Endodermal cell (in vitro differentiated cells): ENCODE measurements around the gene DLGAP3. TPM values are rescaled to one million over a fixed set of nuclear protein-coding genes. Genes with fewer than 3 reads are reported as not detected.
"Not testable (repeated sequence)": the region's sequence is repeated elsewhere in the genome, so short reads cannot be mapped to it uniquely, and the experiment has no call there.

Experiments used
- DNase-seq: peaks from one replicate; pipeline ENCODE4 v3.0.0-alpha.2; 2017
- H3K27ac ChIP-seq: 2 replicates; pipeline ENCODE4 v1.5.1; 2013; ENCODE audit warnings: mild to moderate bottlenecking, low read depth, low read length, moderate library complexity
- H3K27me3 ChIP-seq: 2 replicates; pipeline ENCODE4 v1.6.1; 2013; ENCODE audit warnings: mild to moderate bottlenecking, low read length, moderate library complexity; ENCODE audit not compliant: insufficient read depth, control insufficient read depth, poor library complexity, severe bottlenecking
- H3K36me3 ChIP-seq: 2 replicates; pipeline ENCODE4 v1.7.0; 2013; ENCODE audit warnings: mild to moderate bottlenecking, low read length, moderate library complexity; ENCODE audit not compliant: control insufficient read depth, insufficient read depth
- H3K4me1 ChIP-seq: one replicate; pipeline ENCODE4 v1.7.0; 2013; ENCODE audit warnings: low read length; ENCODE audit not compliant: control insufficient read depth, insufficient read depth
- H3K4me3 ChIP-seq: 2 replicates; pipeline ENCODE4 v1.5.1; 2013; ENCODE audit warnings: mild to moderate bottlenecking, low read length, moderate library complexity
- H3K9ac ChIP-seq: 2 replicates; pipeline ENCODE4 v1.6.1; 2013; ENCODE audit warnings: mild to moderate bottlenecking, low read length, moderate library complexity; ENCODE audit not compliant: poor library complexity, severe bottlenecking; ENCODE audit errors: extremely low read depth
- H3K9me3 ChIP-seq: 2 replicates; pipeline ENCODE4 v1.6.1; 2013; ENCODE audit warnings: mild to moderate bottlenecking, low read length, moderate library complexity; ENCODE audit not compliant: control insufficient read depth
- H3K27ac Mint-ChIP-seq: 2 replicates; pipeline ENCODE4 v1.8.0; 2020; ENCODE audit warnings: mixed read lengths
- H3K27me3 Mint-ChIP-seq: 2 replicates; pipeline ENCODE4 v1.8.0; 2021; ENCODE audit warnings: mild to moderate bottlenecking, mixed read lengths; ENCODE audit not compliant: insufficient read depth
- H3K36me3 Mint-ChIP-seq: 2 replicates; pipeline ENCODE4 v1.8.0; 2020; ENCODE audit warnings: low read depth, mixed read lengths
- H3K4me1 Mint-ChIP-seq: 2 replicates; pipeline ENCODE4 v1.8.0; 2020; ENCODE audit warnings: mixed read lengths
- H3K4me3 Mint-ChIP-seq: 2 replicates; pipeline ENCODE4 v1.8.0; 2020; ENCODE audit warnings: mild to moderate bottlenecking, moderate library complexity, mixed read lengths
- H3K9me3 Mint-ChIP-seq: 2 replicates; pipeline ENCODE4 v1.8.0; 2020; ENCODE audit warnings: mild to moderate bottlenecking, mixed read lengths
- WGBS, 2 experiments: methylation state at CpG; one replicate each; pipeline versions ENCODE4 v1.1.5 to v1.1.7; 2013; ENCODE audit warnings: missing lambda C conversion rate in 2 of 2, mixed read lengths in 1 of 2; ENCODE audit not compliant: insufficient coverage in 1 of 2, insufficient read length in 1 of 2; 5-methylcytosine and 5-hydroxymethylcytosine counted together
- total RNA-seq, 2 donors: library from RNA; stranded (reverse); fragmentation: NEBNext Ultra II Directional in 1 of 2; extraction: Animal tissue kit (Norgen Biotek cat#: 25700) in 1 of 2; gene quantifications; 2 replicates in 1 of 2; 3 replicates in 1 of 2; pipeline ENCODE4 v1.2.1, GENCODE V29; 2021
- TF ChIP-seq, protein P1 (sequence below): fragments of 200-600 bp; sonication (generic); conservative IDR thresholded peaks from 2 replicates; pipeline ENCODE4 v1.5.0; 2021; ENCODE audit warnings: antibody characterized with exemption, mild to moderate bottlenecking

DLGAP3 gene
- total RNA-seq, 2 donors from 2014 or later = 4.4 to 4.6 TPM

DNA sequence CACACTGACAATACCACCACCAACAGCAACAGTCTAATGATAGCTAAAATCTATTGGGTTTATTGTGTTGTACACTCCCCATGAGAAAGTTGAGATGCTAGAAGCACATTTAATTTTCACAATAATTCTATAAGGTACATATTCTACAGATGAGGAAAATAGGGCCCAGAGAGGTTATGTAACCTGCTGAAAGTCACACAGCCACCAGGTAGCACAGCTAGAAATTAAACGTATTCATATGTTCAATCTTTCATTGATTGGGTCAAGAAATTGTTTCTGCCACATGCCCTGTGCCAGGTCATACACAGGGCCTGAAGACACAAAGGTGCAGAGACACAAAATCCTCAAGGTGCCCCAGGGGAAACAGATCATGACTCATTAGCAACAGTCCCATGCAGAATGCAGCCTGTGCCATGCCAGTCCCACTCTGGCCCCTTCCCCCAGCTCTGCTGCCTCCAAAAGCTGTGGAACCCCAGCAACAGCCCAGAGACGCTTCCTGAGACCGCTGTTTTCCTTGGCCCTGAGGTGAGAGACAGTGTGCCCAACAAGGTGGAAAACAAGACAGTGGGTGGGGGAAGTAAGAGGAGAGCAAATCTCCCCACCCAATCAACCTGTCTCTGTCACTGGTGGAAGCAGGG, 104.5 kb downstream of the DLGAP3 start:
- TF ChIP-seq, protein P1, sequence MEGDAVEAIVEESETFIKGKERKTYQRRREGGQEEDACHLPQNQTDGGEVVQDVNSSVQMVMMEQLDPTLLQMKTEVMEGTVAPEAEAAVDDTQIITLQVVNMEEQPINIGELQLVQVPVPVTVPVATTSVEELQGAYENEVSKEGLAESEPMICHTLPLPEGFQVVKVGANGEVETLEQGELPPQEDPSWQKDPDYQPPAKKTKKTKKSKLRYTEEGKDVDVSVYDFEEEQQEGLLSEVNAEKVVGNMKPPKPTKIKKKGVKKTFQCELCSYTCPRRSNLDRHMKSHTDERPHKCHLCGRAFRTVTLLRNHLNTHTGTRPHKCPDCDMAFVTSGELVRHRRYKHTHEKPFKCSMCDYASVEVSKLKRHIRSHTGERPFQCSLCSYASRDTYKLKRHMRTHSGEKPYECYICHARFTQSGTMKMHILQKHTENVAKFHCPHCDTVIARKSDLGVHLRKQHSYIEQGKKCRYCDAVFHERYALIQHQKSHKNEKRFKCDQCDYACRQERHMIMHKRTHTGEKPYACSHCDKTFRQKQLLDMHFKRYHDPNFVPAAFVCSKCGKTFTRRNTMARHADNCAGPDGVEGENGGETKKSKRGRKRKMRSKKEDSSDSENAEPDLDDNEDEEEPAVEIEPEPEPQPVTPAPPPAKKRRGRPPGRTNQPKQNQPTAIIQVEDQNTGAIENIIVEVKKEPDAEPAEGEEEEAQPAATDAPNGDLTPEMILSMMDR = no peak
- Histone ChIP-seq H3K27ac (no peak overlapping the region), H3K9ac (no peak overlapping the region), H3K27me3 (no peaks in the 10 kb centered on the region), H3K4me3 (no peak overlapping the region), H3K9me3 (peaks cover 7% of the 10 kb centered on the region), H3K36me3 (no peaks in the 10 kb centered on the region), H3K4me1 (peaks cover 15% of the 10 kb centered on the region)
- Mint-ChIP-seq H3K27me3 (no peaks in the 10 kb centered on the region), H3K4me3 (no peak overlapping the region), H3K27ac (no peak overlapping the region), H3K4me1 (peaks cover 26% of the 10 kb centered on the region), H3K36me3 (no peaks in the 10 kb centered on the region), H3K9me3 (no peaks in the 10 kb centered on the region)
- WGBS, 2 experiments = 86 to 91% methylated on average over 3 of the region's 3 CpGs
- DNase-seq = peak; percentile 42

DNA sequence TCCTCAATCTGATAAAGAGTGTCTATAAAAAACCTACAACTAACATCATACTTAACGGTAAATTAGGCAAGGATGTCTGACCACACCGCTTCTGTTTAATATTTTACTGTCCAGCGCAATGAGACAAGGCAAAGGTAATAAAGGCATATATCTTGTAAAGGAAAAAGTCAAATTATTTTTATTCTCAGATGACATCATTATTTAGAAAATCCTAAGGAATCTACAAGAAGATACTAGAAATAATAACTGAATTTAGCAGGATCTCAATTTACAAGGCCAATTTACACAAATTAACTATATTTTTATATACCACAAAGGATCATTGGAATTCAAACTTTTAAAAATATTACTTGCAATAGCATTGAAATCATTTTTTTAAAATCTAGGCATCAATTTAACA, 107.2 kb downstream of the DLGAP3 start:
- Histone ChIP-seq H3K27ac (no peak overlapping the region), H3K9me3 (peaks cover 7% of the 10 kb centered on the region), H3K9ac (no peak overlapping the region), H3K27me3 (no peaks in the 10 kb centered on the region), H3K4me1 (peaks cover 13% of the 10 kb centered on the region), H3K36me3 (no peaks in the 10 kb centered on the region), H3K4me3 (no peak overlapping the region)
- TF ChIP-seq, protein P1 = no peak
- Mint-ChIP-seq H3K27me3 (no peaks in the 10 kb centered on the region), H3K9me3 (no peaks in the 10 kb centered on the region), H3K27ac (no peak overlapping the region), H3K4me3 (no peak overlapping the region), H3K4me1 (peaks cover 18% of the 10 kb centered on the region), H3K36me3 (no peaks in the 10 kb centered on the region)
- WGBS, 2 experiments = 92% methylated on average over 3 of the region's 3 CpGs; no CpG with 5 or more reads in 1 of the 2 experiments
- no peak for DNase-seq

DNA sequence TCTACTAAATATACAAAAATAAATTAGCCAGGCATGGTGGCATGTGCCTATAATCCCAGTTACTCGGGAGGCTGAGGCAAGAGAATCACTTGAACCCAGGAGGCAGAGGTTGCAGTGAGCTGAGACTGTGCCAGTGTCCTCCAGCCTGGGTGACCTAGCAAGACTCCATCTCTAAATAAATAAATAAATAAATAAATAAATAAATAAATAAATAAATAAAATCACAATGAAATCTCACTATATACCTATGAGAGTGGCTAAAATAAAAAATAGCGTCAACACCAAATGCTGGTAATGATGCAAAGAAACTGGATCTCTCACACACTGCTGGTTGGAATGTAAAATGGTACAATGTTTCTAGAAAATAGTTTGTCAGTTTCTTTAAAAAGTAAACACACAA, 110.6 kb downstream of the DLGAP3 start:
- H3K9ac ChIP-seq, H3K4me3 ChIP-seq, H3K27me3 ChIP-seq, H3K36me3 Mint-ChIP-seq, H3K4me3 Mint-ChIP-seq, H3K36me3 ChIP-seq, H3K27ac ChIP-seq, H3K4me1 ChIP-seq, H3K9me3 ChIP-seq, DNase-seq, H3K27me3 Mint-ChIP-seq, H3K27ac Mint-ChIP-seq, H3K9me3 Mint-ChIP-seq, H3K4me1 Mint-ChIP-seq: not testable (repeated sequence)
- WGBS, 2 experiments = 67 to 95% methylated on average over 1 to 2 of the region's 2 CpGs

DNA sequence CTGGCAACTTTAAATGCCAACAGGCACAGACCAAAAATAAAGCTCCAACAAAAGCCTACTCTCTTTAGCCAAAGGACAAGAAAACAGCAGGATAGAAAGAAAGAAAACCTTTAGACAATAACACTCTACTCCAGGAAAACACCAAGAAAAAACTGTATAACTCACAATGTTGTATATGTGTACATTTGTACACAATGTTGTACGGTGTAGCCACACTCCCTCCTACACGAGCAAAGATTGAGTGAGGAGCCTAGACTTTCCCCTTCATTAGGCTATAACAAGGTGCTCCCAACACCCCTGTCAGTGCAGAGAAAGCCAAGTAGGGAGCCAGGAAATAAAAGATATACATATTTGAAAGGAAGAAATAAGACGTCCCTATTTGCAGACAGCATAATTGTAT, 112.7 kb downstream of the DLGAP3 start:
- Mint-ChIP-seq H3K4me1 (no peaks in the 10 kb centered on the region), H3K36me3 (no peaks in the 10 kb centered on the region), H3K9me3 (no peaks in the 10 kb centered on the region), H3K27ac (no peak overlapping the region), H3K27me3 (peaks cover 2% of the 10 kb centered on the region), H3K4me3 (no peak overlapping the region)
- no peak for DNase-seq
- H3K36me3 ChIP-seq = no peaks in the 10 kb centered on the region
- no peak overlapping the region for H3K27ac ChIP-seq
- no peaks in the 10 kb centered on the region for H3K9me3 ChIP-seq
- TF ChIP-seq, protein P1 = no peak
- H3K9ac ChIP-seq = no peak overlapping the region
- H3K27me3 ChIP-seq = no peaks in the 10 kb centered on the region
- no peak overlapping the region for H3K4me3 ChIP-seq
- 83 to 97% methylated on average over 1 to 2 of the region's 3 CpGs for WGBS, 2 experiments
- H3K4me1 ChIP-seq = no peaks in the 10 kb centered on the region
